Neuronal stem cell (in vitro differentiated cells): ENCODE data around the gene UPP1.

ENCODE experiments used
- DNase-seq: peaks from one replicate; pipeline ENCODE4 v3.0.0-alpha.2; 2013; ENCODE audit warnings: low spot score
- H2AFZ ChIP-seq: one replicate; pipeline ENCODE4 v1.6.1; 2013; ENCODE audit warnings: mild to moderate bottlenecking, low read length, inconsistent platforms
- H2AK5ac ChIP-seq: 2 replicates; pipeline ENCODE4 v1.6.1; 2013; ENCODE audit warnings: low read depth, mild to moderate bottlenecking, inconsistent platforms, low read length, moderate library complexity, mixed read lengths
- H2BK120ac ChIP-seq: 2 replicates; pipeline ENCODE4 v1.6.1; 2013; ENCODE audit warnings: low read depth, mild to moderate bottlenecking, inconsistent platforms, low read length, moderate library complexity, mixed read lengths
- H2BK12ac ChIP-seq: one replicate; pipeline ENCODE4 v1.6.1; 2013; ENCODE audit warnings: low read length, inconsistent platforms
- H2BK15ac ChIP-seq: 2 replicates; pipeline ENCODE4 v1.6.1; 2013; ENCODE audit warnings: mild to moderate bottlenecking, low read length, inconsistent platforms, mixed read lengths
- H2BK5ac ChIP-seq: one replicate; pipeline ENCODE4 v1.6.1; 2013; ENCODE audit warnings: inconsistent platforms, mild to moderate bottlenecking, low read length, moderate library complexity
- H3K14ac ChIP-seq: one replicate; pipeline ENCODE4 v1.6.1; 2013; ENCODE audit warnings: low read length, inconsistent platforms
- H3K18ac ChIP-seq: 2 replicates; pipeline ENCODE4 v1.6.1; 2013; ENCODE audit warnings: low read length, inconsistent platforms
- H3K23ac ChIP-seq: 2 replicates; pipeline ENCODE4 v1.6.1; 2013; ENCODE audit warnings: low read depth, mild to moderate bottlenecking, mixed read lengths, low read length, inconsistent platforms; ENCODE audit not compliant: poor library complexity
- H3K27ac ChIP-seq: replicated peaks from 3 replicates; pipeline ENCODE4 v1.5.1; 2013; ENCODE audit warnings: low read length, inconsistent platforms
- H3K27me3 ChIP-seq, 3 experiments: 2 replicates each; pipeline ENCODE4 v1.6.1; 2013; ENCODE audit warnings: low read length in 3 of 3, mild to moderate bottlenecking in 2 of 3, inconsistent platforms in 1 of 3, low read depth in 1 of 3, mixed read lengths in 1 of 3, moderate library complexity in 1 of 3; ENCODE audit not compliant: control insufficient read depth in 3 of 3, insufficient read depth in 3 of 3
- H3K36me3 ChIP-seq, 2 donors: replicated peaks in 1 of 2; 2 replicates each; pipeline ENCODE4 v1.6.1; 2013; ENCODE audit warnings: low read length in 2 of 2; ENCODE audit not compliant: control insufficient read depth in 2 of 2, insufficient read depth in 2 of 2
- H3K4ac ChIP-seq: 2 replicates; pipeline ENCODE4 v1.6.1; 2013; ENCODE audit warnings: inconsistent platforms, mild to moderate bottlenecking, low read length, moderate library complexity
- H3K4me1 ChIP-seq, 2 donors: 1 replicate in 1 of 2; 2 replicates in 1 of 2; pipeline ENCODE4 v1.6.1; 2013; ENCODE audit warnings: low read length in 2 of 2, low read depth in 1 of 2; ENCODE audit not compliant: control insufficient read depth in 2 of 2, insufficient read depth in 1 of 2
- H3K4me2 ChIP-seq: one replicate; pipeline ENCODE4 v1.6.1; 2013; ENCODE audit warnings: mild to moderate bottlenecking, low read length, inconsistent platforms; ENCODE audit not compliant: insufficient read depth, poor library complexity, severe bottlenecking
- H3K4me3 ChIP-seq, 2 donors: 2 replicates each; pipeline ENCODE4 v1.5.1; 2013; ENCODE audit warnings: low read length in 2 of 2, mild to moderate bottlenecking in 2 of 2, inconsistent platforms in 1 of 2, moderate library complexity in 1 of 2
- H3K79me1 ChIP-seq: one replicate; pipeline ENCODE4 v1.6.1; 2013; ENCODE audit warnings: low read depth, mild to moderate bottlenecking, inconsistent platforms, low read length, moderate library complexity
- H3K9ac ChIP-seq: one replicate; pipeline ENCODE4 v1.6.1; 2013; ENCODE audit warnings: mild to moderate bottlenecking, low read depth, low read length, inconsistent platforms; ENCODE audit not compliant: poor library complexity
- H3K9me3 ChIP-seq, 2 donors: replicated peaks in 1 of 2; 2 replicates each; pipeline versions ENCODE3 to v1.6.1; 2013; ENCODE audit warnings: low read length in 2 of 2, mild to moderate bottlenecking in 2 of 2, inconsistent platforms in 1 of 2, low read depth in 1 of 2, mixed read lengths in 1 of 2, moderate library complexity in 1 of 2; ENCODE audit not compliant: control insufficient read depth in 2 of 2, insufficient read depth in 1 of 2
- H4K8ac ChIP-seq: one replicate; pipeline ENCODE4 v1.6.1; 2013; ENCODE audit warnings: low read depth, mild to moderate bottlenecking, inconsistent platforms, low read length, moderate library complexity
- H4K91ac ChIP-seq: one replicate; pipeline ENCODE4 v1.6.1; 2013; ENCODE audit warnings: low read length, low read depth, mild to moderate bottlenecking, inconsistent platforms; ENCODE audit not compliant: poor library complexity
- WGBS, 2 donors: extraction: QIAGEN DNeasy Blood & Tissue Kit; methylation state at CpG; one replicate each; pipeline ENCODE4 v1.1.7; 2013; ENCODE audit warnings: missing lambda C conversion rate in 2 of 2, mixed read lengths in 1 of 2; ENCODE audit not compliant: insufficient read length in 2 of 2, insufficient replicate concordance in 1 of 2; ENCODE audit errors: extremely low coverage in 2 of 2; 5-methylcytosine and 5-hydroxymethylcytosine counted together

UPP1 gene

DNA sequence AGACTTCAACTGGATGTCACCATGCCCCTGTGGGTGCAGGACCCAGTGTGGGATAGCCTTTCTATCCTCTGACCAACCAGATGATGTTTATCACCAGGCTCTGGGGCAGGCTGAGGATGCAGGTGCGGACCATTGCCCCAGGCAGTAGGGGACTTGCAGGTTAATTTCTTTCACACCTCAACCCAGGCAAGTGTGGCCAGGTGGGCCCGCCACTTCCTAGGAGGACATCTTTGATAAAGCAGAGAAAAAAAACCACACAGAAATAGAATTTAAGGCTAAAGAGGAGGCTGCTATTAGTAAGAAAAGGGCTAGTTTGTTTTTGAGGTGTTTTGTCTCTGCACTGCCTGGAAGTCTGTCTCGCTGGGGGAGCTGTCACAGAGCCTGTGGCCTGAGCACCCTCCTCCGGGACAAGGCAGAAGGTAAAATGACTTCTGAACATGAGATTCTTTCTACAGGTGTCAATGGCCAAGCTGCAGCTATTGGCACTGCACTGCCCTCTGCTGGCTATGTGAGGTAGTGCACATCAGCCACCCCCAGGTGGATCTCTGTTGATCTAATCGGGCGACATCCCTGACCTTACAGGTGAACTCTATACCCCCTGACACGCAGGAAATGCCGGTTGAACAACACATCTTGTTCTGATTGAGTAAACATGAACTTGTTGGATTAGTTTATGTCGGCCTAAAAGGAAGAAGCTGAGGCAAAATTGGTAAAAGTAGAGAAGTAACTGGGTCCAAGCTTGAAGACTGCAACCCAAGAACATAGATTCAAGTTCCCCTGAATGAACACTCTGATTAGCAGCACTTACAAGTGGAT is 21.0 kb downstream of the UPP1 start:
- Histone ChIP-seq H2BK120ac (no peak overlapping the region), H3K27me3 (no peaks in the 10 kb centered on the region), H3K18ac (no peak overlapping the region), H2AK5ac (no peak overlapping the region), H3K27ac (no peak overlapping the region), H2AFZ (no peak overlapping the region), H4K8ac (no peak overlapping the region), H3K9ac (no peak overlapping the region), H3K4me1 (no peaks in the 10 kb centered on the region), H3K4me2 (no peak overlapping the region), H3K9me3 (no peaks in the 10 kb centered on the region), H3K79me1 (no peaks in the 10 kb centered on the region), H2BK12ac (no peak overlapping the region), H3K36me3 (peaks cover 20 to 41% of the 10 kb centered on the region in 2 donors), H3K4ac (no peak overlapping the region), H3K23ac (no peak overlapping the region), H4K91ac (no peak overlapping the region), H3K4me3 (no peak overlapping the region), H2BK5ac (no peak overlapping the region), H3K14ac (no peak overlapping the region), H2BK15ac (no peak overlapping the region)
- DNase-seq = peak; percentile 61
- no CpG with 5 or more reads among the region's 9 CpGs for WGBS, 2 donors

DNA sequence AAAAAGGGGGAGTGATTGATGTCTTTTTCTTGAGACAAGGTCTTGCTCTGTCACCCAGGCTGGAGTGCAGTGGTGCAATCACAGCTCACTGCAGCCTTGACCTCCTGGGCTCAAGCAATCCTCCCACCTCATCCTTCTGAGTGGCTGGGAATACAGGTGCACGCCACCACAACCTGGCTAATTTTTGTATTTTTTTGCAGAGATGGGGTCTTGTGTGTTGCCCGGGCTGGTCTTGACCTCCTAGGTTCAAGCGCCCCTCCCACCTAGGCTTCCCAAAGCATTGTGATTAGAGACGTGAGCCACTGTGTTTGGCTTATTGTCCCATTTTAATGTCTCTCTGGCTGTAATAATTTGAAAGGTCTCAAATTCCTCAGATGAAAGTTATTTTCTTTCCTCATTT is 21.8 kb downstream of the UPP1 start:
- no CpG with 5 or more reads among the region's 4 CpGs for WGBS, 2 donors
- Histone ChIP-seq H4K8ac (no peak overlapping the region), H2BK120ac (no peak overlapping the region), H3K9ac (no peak overlapping the region), H2BK15ac (no peak overlapping the region), H2BK12ac (no peak overlapping the region), H3K4me2 (no peak overlapping the region), H3K4me1 (no peaks in the 10 kb centered on the region), H2BK5ac (no peak overlapping the region), H2AK5ac (no peak overlapping the region), H3K23ac (no peak overlapping the region), H4K91ac (no peak overlapping the region), H3K36me3 (peaks cover 18 to 33% of the 10 kb centered on the region in 2 donors), H3K27me3 (no peaks in the 10 kb centered on the region), H3K18ac (no peak overlapping the region), H3K79me1 (no peaks in the 10 kb centered on the region), H3K4ac (no peak overlapping the region), H3K14ac (no peak overlapping the region), H3K4me3 (no peak overlapping the region), H2AFZ (no peak overlapping the region), H3K9me3 (no peaks in the 10 kb centered on the region), H3K27ac (no peak overlapping the region)
- DNase-seq = no peak

DNA sequence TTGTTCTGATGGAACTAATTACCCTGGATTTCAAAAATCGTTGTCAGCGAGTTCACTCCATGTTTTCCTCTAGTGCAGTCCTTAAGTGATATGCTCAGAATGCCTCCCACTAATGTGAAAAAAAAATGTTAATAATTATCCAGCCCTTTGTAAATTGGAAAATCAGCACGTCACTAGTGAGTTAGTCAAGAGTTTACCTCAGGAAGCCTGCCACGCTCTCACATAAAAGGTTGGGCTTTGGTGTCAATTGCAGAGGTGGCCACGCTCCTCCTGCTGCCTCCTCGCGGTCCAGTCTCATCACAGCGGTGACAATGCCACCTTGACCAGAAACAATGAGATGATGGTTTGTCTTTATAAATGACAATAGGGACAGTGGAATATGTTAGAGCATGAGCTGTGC is 22.5 kb downstream of the UPP1 start:
- Histone ChIP-seq H2BK12ac (no peak overlapping the region), H3K9me3 (no peaks in the 10 kb centered on the region), H4K8ac (no peak overlapping the region), H3K4ac (no peak overlapping the region), H2BK15ac (no peak overlapping the region), H3K79me1 (no peaks in the 10 kb centered on the region), H2AK5ac (no peak overlapping the region), H3K18ac (no peak overlapping the region), H3K4me1 (no peaks in the 10 kb centered on the region), H3K27ac (no peak overlapping the region), H3K14ac (no peak overlapping the region), H2BK5ac (no peak overlapping the region), H4K91ac (no peak overlapping the region), H3K9ac (no peak overlapping the region), H3K36me3 (peaks cover 18 to 29% of the 10 kb centered on the region in 2 donors), H3K27me3 (peaks cover 0 to under 1% (median 0%) of the 10 kb centered on the region in 3 experiments), H2BK120ac (no peak overlapping the region), H2AFZ (no peak overlapping the region), H3K4me2 (no peak overlapping the region), H3K23ac (no peak overlapping the region), H3K4me3 (no peak overlapping the region)
- WGBS, 2 donors = no CpG with 5 or more reads among the region's 8 CpGs
- DNase-seq = no peak

DNA sequence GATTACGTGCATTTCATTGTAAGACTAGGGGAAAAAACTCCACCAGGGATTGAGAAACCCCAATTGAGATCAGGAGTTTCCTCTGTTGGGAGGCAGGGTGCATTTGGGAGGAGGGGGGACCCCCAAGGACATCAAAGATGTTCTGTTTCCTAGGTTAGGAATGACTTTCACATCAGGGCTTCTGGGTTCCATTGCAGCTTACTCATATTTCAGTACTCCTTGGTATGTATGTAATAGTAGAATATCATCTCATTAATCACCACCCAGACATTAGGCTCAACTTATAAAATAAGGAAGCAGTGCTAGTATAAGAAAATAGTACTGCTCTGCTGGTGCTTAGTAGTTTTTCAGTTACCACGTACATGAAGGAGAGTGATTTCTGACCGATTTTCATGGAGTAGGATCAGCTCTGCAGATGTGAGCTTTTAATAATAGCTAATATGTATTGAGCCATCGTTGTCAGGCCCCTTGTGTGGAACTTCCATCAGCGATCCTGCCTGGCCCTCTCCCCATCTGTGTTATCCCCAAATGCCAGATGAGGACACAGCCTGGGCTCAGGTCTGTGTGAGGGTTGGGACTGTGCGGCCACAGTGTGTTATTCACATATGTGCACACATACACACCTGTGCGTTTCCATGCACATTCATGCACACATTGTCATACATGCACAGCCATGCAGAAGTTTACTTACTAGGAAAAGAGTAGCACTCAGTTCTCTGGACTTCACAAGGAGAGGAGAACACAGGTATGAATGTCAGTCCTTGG is 23.5 kb downstream of the UPP1 start:
- Histone ChIP-seq H3K79me1 (no peaks in the 10 kb centered on the region), H2AK5ac (no peak overlapping the region), H3K14ac (no peak overlapping the region), H2BK5ac (no peak overlapping the region), H2BK120ac (no peak overlapping the region), H3K4ac (no peak overlapping the region), H4K91ac (no peak overlapping the region), H3K36me3 (peaks cover 11 to 19% of the 10 kb centered on the region in 2 donors), H4K8ac (no peak overlapping the region), H2AFZ (no peak overlapping the region), H3K4me1 (no peaks in the 10 kb centered on the region), H3K4me2 (no peak overlapping the region), H3K9me3 (no peaks in the 10 kb centered on the region), H3K27me3 (peaks cover 0 to 5% (median 0%) of the 10 kb centered on the region in 3 experiments), H3K23ac (no peak overlapping the region), H3K18ac (no peak overlapping the region), H3K27ac (no peak overlapping the region), H2BK15ac (no peak overlapping the region), H2BK12ac (no peak overlapping the region), H3K9ac (no peak overlapping the region), H3K4me3 (no peak overlapping the region)
- no peak for DNase-seq
- no CpG with 5 or more reads among the region's 7 CpGs for WGBS, 2 donors
